ENCODE data around the gene GYPB.
"Not testable (repeated sequence)": the region's sequence is repeated elsewhere in the genome, so short reads cannot be mapped to it uniquely, and the experiment has no call there.

- TF ChIP-seq CTCF, POLR2A (IDR thresholded peaks at IDR 0.05): not testable (repeated sequence)
These were observed 12.9 kb downstream of the GYPB start for GRCh38 chr4:144006200-144006803.
